RWPE2 (cell line): ENCODE data around the gene FOXD4L3.
"Not testable (repeated sequence)": the region's sequence is repeated elsewhere in the genome, so short reads cannot be mapped to it uniquely, and the experiment has no call there.

Experiments
- ATAC-seq: fragments of 200-7000 bp; cut with Tn5 transposase; 3 replicates; pipeline ENCODE4 v1.9.1; 2021; ENCODE audit warnings: low read depth
- DNase-seq: peaks from one replicate; pipeline ENCODE4 v3.0.0-alpha.2; 2020; ENCODE audit warnings: low spot score
- H3K27ac ChIP-seq: fragments of 450-650 bp; 2 replicates; pipeline ENCODE4 v1.5.1; 2017; ENCODE audit warnings: mild to moderate bottlenecking; ENCODE audit not compliant: poor library complexity, severe bottlenecking
- H3K27me3 ChIP-seq: fragments of 250-450 bp; sonication (Bioruptor Pico); 2 replicates; pipeline ENCODE4 v1.5.1; 2021; ENCODE audit warnings: mild to moderate bottlenecking, moderate library complexity; ENCODE audit not compliant: insufficient read depth, poor library complexity, severe bottlenecking
- H3K36me3 ChIP-seq: fragments of 250-450 bp; sonication (Bioruptor Pico); 2 replicates; pipeline ENCODE4 v1.5.1; 2020; ENCODE audit warnings: low read depth, mild to moderate bottlenecking, moderate library complexity
- H3K4me1 ChIP-seq: fragments of 250-450 bp; sonication (Bioruptor Pico); 2 replicates; pipeline ENCODE4 v1.5.1; 2021; ENCODE audit warnings: mild to moderate bottlenecking, moderate library complexity; ENCODE audit not compliant: insufficient read depth, poor library complexity, severe bottlenecking
- H3K4me3 ChIP-seq: fragments of 250-450 bp; sonication (Bioruptor Pico); 2 replicates; pipeline ENCODE4 v1.5.1; 2021; ENCODE audit warnings: mild to moderate bottlenecking, moderate library complexity; ENCODE audit not compliant: severe bottlenecking
- H3K9me3 ChIP-seq: fragments of 250-450 bp; sonication (Bioruptor Pico); 2 replicates; pipeline ENCODE4 v1.5.1; 2021; ENCODE audit warnings: mild to moderate bottlenecking, moderate library complexity; ENCODE audit not compliant: severe bottlenecking
- TF ChIP-seq, protein P1 (sequence below): fragments of 450-650 bp; IDR thresholded peaks from one replicate; pipeline ENCODE4 v1.5.1; 2017; ENCODE audit warnings: mild to moderate bottlenecking, moderate library complexity; ENCODE audit not compliant: poor library complexity, severe bottlenecking

Gene FOXD4L3

DNA sequence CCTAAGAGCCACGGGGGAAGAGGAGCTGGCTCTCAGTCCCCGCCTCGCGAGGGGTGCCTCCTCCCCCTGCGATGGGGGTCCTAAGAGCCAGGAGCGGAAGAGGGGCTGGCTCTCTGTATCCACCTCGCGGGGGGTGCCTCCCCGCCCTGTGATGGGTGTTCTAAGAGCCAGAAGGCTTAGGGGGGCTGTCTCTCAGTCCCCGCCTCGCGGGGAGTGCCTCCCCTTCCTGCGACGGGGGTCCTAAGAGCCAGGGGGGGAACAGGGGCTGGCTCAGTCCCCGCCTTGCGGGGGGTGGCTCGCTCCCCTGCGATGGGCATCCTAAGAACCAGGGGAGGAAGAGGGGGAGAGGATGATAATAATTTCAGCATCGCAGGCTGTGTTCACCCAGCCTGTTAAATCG, 21.9 kb downstream of the FOXD4L3 start:
- not testable (repeated sequence) for H3K4me3 ChIP-seq, DNase-seq, H3K4me1 ChIP-seq, H3K9me3 ChIP-seq, H3K27ac ChIP-seq, H3K36me3 ChIP-seq, H3K27me3 ChIP-seq, ATAC-seq

DNA sequence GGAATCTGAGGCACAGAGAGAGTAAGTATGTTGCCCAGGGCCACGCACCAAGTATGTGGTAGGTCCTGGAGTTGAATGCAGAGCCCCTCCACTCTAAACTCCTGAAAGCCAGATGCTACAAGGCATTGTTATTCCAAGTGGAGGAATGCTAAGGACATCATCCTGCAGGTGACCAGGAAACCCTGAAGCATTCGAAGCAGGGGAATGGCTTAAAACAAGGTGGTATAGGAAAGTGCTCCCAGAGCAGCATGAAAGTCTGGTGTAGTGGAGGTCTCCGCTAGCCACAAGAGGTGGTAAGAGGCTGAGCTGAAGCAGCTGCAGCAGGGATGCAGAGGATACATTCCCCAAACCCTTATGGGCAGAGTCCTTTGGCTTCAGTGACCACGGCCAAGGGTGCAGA, 26.4 kb downstream of the FOXD4L3 start:
- not testable (repeated sequence) for H3K9me3 ChIP-seq, H3K27me3 ChIP-seq, DNase-seq, H3K27ac ChIP-seq, ATAC-seq, H3K4me3 ChIP-seq, H3K4me1 ChIP-seq, H3K36me3 ChIP-seq

DNA sequence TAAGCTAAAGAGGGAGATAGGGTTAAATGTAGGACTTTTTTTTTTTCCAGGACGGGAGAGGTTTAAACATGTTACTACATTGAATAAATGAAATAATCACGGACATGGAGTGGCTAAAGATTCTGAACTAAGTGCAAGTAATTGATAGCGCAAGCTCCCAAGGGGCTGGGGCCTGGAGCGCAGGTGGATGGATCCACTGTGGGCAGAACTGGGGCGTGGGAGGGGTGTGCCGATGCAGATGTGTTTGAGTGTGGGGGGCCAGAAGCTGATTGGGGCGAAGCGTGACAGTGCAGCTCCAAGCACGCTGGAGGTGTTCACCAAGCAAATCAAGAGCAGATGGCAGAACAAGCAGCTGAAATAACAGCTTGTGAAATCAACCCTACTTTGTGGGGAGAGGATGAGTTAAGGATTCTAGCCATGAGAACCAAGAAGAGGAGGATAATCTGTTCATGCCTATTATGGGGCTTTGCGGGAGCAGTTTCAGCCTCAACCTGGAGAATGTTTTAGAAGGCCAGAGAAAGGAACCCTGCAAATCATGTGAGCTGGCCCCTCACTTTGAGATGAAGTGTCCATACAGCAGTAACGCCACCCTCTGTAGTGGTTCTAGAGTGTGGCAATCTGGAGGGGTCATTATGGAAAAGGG, 28.0 kb downstream of the FOXD4L3 start:
- not testable (repeated sequence) for DNase-seq, H3K27ac ChIP-seq, H3K9me3 ChIP-seq, H3K4me3 ChIP-seq, H3K27me3 ChIP-seq, H3K4me1 ChIP-seq, H3K36me3 ChIP-seq, ATAC-seq

DNA sequence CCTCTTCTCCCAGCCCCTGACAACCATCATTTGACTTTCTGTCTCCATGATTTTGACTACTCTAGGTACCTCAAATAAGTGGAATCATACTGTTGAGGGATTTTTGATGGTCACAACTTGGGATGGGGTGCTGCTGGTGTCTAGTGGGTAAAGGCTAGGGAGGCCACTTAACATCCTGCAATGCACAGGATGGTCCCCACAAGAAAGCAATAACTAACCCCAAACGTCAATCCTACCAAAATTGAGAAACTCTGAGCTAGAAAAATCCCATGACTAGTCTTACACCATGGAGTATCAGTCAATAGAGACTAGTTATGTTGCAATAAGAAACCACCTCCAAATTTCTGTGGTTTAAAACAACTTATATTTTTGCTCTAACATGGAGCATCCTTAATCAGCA, 29.5 kb downstream of the FOXD4L3 start:
- H3K4me1 ChIP-seq, H3K27me3 ChIP-seq, ATAC-seq, H3K9me3 ChIP-seq, H3K4me3 ChIP-seq, H3K27ac ChIP-seq, DNase-seq, H3K36me3 ChIP-seq: not testable (repeated sequence)

DNA sequence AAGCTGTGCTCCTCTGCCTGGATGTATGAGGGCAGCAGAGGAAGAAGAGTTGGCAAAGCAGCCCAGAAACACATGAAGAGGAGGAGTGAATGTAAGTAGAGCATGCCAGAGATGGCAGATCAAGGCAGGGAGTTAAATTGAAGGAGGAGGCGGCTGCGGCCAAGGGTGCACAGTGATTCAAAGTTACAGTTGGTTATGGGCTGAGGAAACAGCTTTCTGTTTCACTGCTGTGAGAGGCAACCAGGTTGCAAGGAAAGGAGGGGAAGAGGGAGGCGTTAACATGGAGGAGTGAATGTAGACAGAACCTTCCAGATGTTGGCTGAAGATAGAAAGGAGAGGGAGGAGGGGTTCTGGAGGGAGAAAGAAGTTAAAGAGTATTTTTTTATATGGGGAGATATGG, 33.3 kb downstream of the FOXD4L3 start:
- not testable (repeated sequence) for H3K4me3 ChIP-seq, H3K9me3 ChIP-seq, H3K27me3 ChIP-seq, H3K27ac ChIP-seq, ATAC-seq, H3K4me1 ChIP-seq, DNase-seq, H3K36me3 ChIP-seq

DNA sequence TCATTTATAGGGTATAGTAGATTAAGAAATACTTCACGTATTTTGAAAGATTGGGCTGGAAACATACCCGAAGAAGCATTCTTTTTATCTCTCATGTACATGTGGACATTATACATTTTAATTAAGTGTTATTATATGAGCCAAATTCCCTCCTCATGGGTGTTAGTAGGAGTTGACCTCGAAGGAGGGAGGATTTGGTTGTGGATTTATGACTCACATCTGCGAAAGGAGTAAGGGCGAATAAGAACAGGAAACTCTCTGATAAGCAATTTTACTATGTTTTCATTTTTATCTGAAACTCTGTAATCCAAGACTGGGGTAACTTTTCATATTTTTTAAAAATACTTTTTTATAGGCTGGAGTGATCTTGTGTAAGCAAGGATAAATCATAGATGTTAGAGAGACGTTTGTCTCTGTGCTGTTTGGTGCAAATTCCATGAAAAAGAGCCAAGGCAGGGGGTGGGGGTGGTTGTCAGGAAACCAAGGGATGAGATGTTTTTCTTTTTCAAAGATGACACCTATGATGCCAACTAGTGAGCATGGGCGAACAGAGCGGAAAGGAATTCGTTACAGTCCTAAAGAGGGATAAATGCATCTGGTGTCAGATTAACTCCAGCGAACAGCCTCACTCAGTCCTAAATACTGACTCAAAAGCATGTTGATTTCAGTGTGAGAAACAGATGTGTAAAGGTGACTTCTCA, 34.1 kb downstream of the FOXD4L3 start:
- ATAC-seq, result 0 out of 3 replicates have a peak, but pooled peaks have one; percentile 51

DNA sequence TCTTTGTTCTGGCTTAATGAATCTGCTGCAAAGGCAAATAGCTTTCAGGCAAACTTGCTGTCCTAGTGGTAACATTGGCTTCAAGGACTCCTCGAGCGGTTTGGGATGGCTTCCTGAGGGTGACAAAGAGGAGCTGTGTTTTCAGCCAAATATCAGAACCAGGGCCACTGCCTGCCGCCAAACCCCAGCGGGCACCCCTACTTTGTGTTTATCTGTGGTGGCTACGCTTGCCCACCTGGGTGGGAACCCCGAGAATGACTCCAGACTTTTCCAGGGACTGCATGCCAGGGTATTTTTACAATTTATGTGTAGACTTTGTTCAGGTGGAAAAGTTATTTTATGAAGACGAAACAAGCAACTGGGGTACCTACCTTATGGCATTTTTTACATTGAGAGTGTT, 35.3 kb downstream of the FOXD4L3 start:
- H3K9me3 ChIP-seq, H3K27ac ChIP-seq, H3K36me3 ChIP-seq, ATAC-seq, H3K4me1 ChIP-seq, H3K4me3 ChIP-seq, H3K27me3 ChIP-seq, DNase-seq: not testable (repeated sequence)

More for the DNA sequence above, 34.1 kb downstream of the FOXD4L3 start:
- H3K4me1 ChIP-seq, H3K36me3 ChIP-seq, H3K4me3 ChIP-seq, DNase-seq, H3K27ac ChIP-seq, H3K9me3 ChIP-seq, H3K27me3 ChIP-seq: not testable (repeated sequence)

DNA sequence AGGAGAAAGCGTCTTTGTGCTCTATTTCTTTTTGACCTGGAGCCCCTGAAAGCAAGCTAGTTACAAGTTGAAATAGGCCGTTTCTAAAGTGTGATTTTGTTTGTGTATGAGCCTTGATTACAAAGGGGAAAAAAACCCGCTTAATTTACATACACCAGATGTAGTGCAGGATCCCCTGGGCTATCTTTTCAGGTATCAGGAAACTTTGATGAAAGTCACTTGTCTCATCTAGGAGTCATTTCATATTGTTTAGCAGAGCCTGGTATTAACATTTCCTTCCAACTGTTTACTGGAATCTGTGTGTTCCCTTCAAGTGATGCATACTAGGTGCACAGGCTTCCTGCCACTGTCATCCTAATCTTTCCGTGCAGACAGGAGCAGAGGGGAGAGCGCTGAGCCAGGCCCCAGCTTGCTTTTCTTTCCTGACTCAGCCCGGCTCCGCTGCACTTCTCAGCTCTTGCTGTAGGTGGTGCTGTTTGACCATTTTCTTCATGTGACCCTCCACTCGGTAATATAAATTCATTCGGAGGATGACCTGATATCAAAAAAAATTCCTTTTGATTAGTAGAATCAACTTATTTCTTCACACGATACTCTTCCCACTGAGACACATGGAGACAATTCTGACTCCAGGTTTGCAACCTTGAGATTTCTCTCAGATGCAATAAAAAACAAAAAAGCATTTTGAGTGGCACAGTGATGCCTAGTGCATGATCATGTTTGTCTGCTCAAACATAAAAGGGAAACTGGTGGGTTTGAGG, 39.8 kb downstream of the FOXD4L3 start:
- H3K9me3 ChIP-seq, H3K36me3 ChIP-seq, H3K4me3 ChIP-seq, H3K4me1 ChIP-seq, DNase-seq, H3K27ac ChIP-seq, H3K27me3 ChIP-seq: not testable (repeated sequence)
- TF ChIP-seq, protein P1, sequence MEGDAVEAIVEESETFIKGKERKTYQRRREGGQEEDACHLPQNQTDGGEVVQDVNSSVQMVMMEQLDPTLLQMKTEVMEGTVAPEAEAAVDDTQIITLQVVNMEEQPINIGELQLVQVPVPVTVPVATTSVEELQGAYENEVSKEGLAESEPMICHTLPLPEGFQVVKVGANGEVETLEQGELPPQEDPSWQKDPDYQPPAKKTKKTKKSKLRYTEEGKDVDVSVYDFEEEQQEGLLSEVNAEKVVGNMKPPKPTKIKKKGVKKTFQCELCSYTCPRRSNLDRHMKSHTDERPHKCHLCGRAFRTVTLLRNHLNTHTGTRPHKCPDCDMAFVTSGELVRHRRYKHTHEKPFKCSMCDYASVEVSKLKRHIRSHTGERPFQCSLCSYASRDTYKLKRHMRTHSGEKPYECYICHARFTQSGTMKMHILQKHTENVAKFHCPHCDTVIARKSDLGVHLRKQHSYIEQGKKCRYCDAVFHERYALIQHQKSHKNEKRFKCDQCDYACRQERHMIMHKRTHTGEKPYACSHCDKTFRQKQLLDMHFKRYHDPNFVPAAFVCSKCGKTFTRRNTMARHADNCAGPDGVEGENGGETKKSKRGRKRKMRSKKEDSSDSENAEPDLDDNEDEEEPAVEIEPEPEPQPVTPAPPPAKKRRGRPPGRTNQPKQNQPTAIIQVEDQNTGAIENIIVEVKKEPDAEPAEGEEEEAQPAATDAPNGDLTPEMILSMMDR, result peak; percentile 52
- peak; percentile 81 for ATAC-seq

DNA sequence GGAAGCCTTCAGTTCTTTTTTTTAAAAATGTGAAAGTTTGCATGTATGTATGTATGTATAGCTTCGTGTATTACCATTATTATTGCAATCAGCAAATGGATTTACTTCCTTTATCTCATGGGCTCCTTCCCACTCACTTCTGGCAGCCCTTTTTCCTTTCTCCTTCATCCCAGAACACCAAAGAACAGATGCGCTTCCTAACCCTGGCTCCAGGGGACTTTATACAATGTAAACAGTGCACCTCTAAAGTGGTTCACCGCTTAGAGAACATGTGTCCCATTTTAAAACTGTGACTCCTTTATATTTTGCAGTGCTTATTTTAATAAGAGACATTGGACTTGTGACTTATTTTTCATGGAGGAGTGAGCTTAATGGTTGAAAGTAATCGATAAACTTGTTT, 40.6 kb downstream of the FOXD4L3 start:
- H3K36me3 ChIP-seq, DNase-seq, H3K27me3 ChIP-seq, H3K4me1 ChIP-seq, H3K4me3 ChIP-seq, H3K9me3 ChIP-seq, ATAC-seq, H3K27ac ChIP-seq: not testable (repeated sequence)

DNA sequence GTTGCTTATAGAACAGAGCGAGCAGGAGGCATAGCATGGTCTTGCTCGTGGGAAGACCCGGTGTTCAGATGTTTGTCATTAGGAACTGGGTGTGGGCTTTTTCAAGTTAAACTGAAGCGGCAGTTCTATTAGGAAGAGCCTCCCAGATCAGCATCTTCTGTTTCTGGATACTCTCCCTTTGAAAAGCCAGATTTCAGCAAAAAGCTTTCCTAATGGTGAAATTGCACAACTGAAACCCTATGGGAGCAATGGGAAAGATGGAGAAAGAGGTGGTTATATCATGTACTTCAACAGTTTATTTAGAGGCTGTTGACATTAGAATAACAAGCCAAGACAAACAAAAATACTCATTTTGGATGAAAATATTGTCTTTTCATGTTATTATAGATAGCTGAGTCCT, 41.3 kb downstream of the FOXD4L3 start:
- not testable (repeated sequence) for H3K4me3 ChIP-seq, H3K27me3 ChIP-seq, H3K4me1 ChIP-seq, H3K36me3 ChIP-seq, H3K9me3 ChIP-seq, H3K27ac ChIP-seq, DNase-seq, ATAC-seq
